Activated CD8-positive, alpha-beta memory T cell treated with anti-CD3 and anti-CD28 coated beads, Interleukin-2, amount 50 U/mL, for 1 hour (primary cell): ENCODE measurements around the gene PRPF39.
"Not testable (repeated sequence)": the region's sequence is repeated elsewhere in the genome, so short reads cannot be mapped to it uniquely, and the experiment has no call there.

ENCODE experiments used
- DNase-seq: peaks from one replicate; pipeline ENCODE4 v3.0.0-alpha.2; 2020; ENCODE audit errors: extremely low read depth

Gene PRPF39, protein sequence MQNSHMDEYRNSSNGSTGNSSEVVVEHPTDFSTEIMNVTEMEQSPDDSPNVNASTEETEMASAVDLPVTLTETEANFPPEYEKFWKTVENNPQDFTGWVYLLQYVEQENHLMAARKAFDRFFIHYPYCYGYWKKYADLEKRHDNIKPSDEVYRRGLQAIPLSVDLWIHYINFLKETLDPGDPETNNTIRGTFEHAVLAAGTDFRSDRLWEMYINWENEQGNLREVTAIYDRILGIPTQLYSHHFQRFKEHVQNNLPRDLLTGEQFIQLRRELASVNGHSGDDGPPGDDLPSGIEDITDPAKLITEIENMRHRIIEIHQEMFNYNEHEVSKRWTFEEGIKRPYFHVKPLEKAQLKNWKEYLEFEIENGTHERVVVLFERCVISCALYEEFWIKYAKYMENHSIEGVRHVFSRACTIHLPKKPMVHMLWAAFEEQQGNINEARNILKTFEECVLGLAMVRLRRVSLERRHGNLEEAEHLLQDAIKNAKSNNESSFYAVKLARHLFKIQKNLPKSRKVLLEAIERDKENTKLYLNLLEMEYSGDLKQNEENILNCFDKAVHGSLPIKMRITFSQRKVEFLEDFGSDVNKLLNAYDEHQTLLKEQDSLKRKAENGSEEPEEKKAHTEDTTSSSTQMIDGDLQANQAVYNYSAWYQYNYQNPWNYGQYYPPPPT

DNA sequence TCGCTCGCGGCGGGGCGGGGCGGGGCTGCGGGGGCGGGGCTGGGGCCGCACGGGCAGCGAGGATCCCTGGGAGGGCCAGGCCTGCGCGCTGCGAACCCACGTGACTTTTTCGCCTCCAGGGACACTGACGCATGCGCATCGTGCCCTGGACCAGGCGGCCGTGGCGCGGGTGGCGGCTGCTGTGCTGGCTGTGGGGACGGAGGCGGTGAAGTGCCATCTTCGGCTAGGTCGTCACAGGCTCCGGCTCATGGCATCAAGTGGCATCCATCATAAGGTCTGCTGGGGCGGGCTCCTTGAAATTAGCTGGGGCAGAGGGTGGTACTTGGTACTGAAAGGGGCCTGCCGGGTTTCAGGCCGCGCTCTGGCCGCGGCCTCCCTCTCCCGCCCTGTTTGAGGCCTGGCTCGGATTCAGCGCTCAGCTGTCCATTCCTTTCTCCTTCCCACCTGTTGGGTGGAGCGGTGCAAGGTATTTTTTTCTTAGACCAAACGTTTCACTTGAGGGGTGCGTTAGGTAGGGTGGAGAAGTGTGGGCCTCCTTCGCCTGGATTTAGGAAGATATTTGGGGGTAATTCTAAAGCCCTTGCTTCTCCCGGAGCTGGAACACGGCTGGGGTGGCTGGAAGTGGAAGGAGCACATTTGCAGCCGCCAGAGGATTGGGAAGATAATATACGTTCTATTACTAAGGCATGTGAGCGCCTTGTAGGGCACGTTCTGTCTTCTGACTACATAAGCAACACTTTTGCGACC, at the start of gene PRPF39:
TSS of gene PRPF39 (plus strand) at position 141 of the 747 bp plus-strand sequence. CDS start 11,124 bp downstream, outside the sequence.
- DNase-seq, result peak; percentile 82

DNA sequence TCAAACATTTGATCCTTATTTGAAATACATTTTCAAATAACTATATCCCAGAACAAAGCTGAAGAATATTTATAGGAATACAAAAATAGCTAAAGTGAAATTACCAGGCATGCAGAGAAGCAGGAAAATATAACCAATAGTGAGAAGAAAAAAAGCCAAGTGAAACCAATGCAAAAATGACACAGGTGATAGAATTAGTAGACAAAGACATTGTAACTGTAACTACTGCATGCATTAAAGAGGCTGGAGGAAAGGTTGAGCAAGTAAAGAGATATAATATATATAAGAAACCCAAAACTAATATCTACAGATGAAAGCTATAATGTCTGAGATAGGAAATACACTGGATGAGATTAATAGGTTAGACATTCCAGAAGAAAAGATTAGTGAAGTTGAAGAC, 49.2 kb upstream of the PRPF39 start:
- no peak for DNase-seq

DNA sequence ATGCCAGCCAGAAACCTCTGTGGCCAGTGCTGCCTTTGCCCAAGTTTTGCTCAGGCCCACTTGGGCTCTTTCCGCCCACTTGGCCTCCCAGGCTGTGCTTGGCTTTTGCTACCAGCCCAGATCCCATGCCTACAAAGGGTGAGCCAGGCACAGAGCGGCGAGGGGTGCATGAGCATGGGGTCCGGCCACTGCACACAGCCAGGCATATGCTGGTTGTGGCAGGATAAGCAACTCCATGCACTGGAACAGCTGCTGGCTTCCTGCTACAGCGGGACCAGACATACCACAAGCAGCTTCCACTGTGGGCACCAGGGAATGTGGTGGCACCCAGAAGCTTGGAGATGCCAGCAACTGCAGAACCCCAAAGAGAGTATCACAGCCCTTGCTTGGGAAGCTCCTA, 45.7 kb upstream of the PRPF39 start:
- DNase-seq, result no peak

DNA sequence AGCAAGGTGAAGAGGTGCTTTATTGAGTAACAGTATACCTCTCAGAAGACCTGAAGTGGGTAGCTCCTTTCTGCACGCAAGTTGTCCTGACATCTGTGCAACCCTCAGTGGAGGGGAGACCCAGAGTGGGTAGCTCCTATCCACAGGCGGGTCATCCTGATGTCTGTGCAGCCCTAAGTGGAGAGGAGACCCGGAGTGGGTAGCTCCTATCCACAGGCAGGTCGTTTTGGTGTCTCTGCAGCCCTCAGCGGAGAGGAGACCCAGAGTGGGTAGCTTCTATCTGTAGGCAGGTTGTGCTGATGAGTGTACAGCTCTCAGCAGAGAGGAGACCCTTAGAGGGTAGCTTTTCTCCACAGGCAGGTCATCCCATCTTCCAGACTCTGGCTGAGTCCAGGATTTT, 45.1 kb upstream of the PRPF39 start:
- no peak for DNase-seq

DNA sequence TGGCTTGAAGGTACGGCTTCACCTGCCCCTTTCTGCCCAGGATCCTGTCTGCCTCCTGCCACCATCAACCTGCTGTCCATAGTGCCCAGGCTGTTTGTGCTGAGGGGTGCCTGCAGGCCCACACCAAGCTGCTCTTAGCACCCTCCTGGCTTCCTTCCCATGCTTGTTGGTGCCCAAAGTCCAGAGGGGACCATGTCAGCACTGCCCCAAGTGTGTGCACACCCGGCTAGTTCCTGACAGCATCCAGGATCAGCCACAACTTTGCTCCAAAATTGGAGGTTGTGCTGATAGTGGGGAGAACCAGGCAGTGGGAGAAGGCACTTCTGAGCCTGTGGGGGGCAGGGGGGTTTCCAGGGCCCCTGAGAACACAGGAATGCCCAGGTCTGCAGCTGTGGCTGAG, 44.5 kb upstream of the PRPF39 start:
- DNase-seq, result no peak

DNA sequence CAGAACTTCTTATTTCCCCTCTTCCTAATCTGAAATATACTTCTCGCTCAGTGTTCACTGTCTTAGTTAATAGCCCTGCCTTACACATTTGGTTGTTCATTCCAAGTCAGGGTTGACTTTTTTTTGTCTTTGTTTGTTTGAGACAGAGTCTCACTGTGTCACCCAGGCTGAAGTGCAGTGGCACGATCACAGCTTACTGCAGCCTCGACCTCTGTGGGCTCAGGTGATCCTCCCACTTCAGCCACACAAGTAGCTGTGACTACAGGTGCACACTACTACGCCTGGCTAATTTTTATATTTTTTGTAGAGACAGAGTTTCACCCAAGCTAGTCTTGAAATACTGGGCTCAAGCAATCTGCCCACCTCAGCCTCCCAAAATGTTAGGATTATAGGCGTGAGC, 42.3 kb upstream of the PRPF39 start:
- DNase-seq, result no peak

DNA sequence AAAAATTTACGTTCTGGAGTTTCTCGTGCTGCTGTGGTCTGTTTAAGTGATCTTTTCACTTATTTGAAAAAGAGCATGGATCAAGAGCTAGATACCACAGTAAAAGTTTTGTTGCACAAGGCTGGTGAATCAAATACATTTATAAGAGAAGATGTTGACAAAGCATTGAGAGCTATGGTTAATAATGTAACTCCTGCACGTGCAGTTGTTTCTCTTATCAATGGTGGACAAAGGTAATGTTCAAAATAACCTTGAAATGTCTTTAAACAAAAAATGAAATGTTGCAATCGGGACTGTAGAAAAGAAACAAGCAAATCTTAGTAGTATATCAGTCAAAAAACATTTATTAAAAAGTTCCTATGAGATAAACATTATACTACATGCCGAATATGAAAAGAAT, 39.3 kb upstream of the PRPF39 start:
- DNase-seq, result no peak

DNA sequence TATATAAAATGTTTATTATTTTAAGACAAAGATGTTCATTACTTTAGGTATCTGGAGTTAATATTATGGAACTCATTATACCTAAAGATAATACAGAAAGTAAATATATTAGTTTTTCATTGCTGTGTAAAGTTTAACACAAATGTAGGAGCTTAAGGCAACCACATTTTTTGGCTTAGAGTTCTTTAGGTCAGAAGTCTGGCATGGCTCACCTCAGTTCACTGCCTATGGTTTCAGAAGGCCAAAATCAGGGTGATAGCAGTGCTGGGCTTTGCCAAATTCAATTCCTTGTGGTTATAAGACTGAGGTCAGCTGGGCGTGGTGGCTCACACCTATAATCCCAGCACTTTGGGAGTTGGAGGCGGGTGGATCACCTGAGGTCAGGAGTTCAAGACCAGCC, 35.5 kb upstream of the PRPF39 start:
- no peak for DNase-seq

DNA sequence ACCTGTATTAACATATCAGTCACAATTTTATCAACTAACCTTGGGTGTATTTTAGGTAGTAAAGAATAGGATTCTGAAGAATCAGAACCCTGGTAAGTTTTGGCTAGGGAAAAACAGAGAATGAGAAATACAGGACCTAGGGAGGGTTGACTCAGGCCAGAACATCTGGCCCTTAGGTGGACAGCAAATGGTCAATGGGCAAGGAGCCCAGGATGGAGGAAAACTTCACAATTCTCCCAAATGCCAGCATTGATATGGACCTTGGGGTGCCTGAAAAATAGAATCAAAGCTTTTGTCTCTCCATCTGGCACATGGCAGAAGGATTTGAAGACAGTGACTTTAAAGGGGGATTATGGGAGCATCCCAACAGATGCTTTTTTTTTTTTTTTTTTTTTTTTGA, 32.7 kb upstream of the PRPF39 start:
- no peak for DNase-seq

DNA sequence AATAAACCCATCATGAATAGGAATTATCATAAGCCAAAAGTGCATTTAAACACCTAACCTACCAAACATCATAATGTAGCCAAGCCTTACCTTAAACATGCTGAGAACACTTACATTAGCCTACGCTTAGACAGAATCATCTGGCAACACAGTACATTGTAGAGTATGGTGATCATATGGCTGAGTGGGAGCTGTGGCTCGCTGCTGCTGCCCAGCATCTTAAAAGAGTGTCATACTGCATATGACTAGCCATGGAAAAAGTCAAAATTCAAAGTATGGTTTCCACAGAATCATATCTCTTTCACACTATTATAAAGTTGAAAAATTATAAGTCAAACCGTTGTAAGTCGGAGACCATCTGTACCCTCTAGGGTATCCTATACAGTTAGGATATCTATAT, 32.0 kb upstream of the PRPF39 start:
- DNase-seq, result no peak

DNA sequence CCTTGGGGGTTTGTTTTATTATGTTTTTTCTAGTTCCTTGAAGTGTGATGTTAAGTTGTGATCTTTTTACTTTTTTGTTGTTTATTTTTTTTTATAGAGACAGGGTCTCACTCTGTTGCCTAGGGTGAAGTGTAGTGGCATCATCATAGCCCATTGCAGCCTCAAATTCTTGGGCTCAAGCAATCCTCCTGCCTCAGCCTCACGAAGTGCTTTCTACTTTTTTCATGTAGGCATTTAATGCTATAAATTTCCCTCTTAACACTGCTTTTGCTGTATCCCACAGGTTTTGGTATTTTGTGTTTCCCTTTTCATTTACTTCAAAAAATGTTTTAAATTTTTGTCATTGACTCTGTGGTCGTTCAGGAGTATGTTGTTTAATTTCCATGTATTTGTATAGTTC, 26.6 kb upstream of the PRPF39 start:
- DNase-seq, result no peak

DNA sequence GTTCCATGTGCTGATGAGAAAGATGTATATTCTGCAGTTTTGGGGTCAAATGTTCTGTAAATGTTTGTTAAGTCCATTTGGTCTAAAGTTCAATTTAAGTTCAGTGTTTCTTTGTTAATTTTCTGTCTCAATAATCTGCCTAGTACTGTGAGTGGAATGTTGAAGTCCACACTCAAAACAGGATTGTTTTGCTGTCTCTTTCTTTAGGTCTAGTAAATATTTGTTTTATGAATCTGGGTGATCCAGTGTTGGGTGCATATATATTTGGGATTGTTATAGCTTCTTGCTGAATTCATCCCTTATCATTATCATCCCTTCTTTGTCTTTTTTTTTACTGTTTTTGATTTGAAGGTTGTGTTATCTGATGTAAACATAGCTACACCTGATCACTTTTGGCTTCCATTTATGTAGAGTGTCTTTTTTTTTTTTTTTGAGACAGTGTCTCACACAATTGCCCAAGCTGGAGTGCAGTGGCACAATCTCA, 26.0 kb upstream of the PRPF39 start:
- no peak for DNase-seq

DNA sequence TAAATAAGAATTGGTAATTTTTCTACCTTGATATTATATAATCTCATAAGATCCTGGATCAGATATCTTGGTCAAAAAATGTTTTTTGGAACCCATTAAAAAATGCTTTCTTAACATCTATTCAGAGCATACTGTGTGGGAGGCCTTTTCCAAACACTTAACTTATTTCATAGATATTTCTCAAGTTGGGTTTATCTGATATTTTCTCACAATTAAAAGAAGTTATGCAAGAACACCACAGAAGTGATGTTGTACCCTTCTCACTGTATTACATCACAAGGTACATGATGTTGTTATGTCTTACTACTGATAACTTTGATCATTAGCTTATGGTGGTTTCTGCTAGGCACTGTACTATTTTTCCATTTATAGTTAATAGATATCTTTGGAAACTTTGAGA, 23.4 kb upstream of the PRPF39 start:
- DNase-seq, result no peak

DNA sequence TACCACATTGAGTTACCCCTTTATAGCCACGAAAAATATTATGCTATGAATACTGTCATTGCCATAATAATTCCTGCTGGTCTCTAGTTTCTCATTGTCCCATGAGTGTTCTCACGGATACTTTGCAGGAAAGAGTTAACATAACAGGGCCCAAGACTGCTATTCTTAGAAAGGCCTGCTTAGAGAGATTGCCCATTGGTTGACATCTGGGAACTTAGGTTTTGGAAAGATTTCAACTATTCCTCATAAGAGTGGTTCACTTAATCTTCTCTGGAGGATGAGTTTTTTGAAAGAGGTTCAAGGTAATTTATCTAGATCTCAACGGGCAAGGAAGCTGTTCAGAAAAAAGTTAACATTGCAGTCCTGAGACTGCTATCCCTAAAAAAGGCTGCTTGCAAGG, 18.4 kb upstream of the PRPF39 start:
- no peak for DNase-seq

DNA sequence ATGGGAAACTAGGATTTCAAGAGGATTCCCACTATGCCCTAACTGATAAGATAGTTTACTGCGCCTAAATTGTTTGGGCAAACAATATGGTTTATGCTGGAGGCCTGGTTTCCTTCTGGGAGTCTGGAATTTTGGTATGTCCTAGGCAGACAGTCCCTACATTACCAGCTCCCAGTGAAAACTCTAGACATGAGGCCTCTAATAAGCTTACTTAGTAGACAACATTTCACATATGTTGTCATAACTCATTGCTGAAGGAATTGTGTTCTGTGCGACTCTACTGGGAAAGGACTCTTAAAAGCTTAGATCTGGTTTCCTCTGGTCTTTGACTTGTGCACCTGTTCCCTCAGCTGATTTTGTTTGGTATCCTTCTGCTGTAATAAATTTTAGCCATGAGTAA, 18.0 kb upstream of the PRPF39 start:
- no peak for DNase-seq

DNA sequence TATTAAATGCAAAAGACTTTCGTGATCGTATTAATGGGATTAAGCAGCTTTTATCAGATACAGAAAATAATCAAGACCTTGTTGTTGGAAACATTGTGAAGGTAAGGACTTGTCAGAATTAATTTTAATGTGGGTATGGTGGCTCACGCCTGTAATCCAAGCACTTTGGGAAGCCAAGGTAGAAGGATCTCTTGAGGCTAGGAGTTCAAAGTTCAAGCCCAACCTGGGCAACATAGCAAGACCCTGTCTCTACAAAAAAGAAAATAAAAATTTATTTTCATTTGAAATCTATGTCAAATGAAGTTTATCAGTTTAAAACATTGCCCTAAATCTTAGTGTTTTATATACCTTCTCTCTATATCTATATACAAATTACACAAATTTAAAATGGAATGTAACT, 17.2 kb upstream of the PRPF39 start:
- no peak for DNase-seq

DNA sequence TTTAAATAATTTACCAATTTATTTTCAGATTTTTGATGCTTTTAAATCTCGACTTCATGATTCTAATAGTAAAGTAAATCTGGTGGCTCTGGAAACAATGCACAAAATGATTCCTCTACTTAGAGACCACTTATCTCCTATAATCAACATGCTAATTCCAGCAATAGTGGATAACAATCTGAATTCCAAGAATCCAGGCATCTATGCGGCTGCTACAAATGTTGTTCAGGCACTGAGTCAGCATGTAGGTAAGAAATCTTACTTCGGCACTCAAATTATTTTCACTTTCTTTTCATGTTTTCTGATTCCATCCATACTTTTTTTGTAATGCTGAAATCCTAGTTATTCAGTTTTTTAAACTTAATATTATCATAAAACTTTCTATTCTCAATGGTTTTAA, 15.5 kb upstream of the PRPF39 start:
- DNase-seq, result no peak

DNA sequence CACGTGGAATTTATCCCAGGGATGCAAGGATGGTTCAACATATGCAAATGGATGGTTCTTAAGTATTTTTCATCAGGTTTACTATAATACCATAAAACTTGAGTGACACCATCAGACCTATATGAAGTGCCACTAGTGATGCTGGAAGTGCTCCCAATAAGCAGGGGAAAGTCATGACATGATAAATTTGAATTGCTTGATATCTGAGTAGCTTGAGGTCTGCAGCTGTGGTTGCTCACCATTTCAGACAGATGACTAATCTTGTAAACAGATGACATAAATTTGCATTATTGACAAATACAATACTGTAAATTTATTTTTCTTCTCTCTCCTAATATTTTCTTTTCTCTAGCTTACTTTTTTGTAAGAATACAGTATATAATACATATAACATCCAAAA, 13.7 kb upstream of the PRPF39 start:
- no peak for DNase-seq

DNA sequence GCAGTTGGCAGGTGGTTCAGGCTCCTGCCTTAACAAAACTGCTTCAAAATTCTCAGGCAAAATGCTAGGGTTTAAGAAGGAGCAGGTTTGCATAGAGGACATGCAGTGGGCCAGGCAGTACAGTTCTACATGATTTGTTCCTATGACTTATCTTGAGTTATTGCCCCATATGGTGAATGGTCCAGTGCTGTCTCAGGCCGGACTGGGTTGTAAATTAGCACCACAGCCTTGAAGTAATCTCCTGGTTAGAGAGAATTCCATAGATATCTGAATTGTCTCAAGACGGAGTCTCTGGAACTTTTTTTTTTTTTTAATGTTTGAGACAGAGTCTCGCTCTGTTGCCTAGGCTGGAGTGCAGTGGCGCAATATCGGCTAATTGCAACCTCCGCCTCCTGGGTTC, 11.8 kb upstream of the PRPF39 start:
- no peak for DNase-seq

DNA sequence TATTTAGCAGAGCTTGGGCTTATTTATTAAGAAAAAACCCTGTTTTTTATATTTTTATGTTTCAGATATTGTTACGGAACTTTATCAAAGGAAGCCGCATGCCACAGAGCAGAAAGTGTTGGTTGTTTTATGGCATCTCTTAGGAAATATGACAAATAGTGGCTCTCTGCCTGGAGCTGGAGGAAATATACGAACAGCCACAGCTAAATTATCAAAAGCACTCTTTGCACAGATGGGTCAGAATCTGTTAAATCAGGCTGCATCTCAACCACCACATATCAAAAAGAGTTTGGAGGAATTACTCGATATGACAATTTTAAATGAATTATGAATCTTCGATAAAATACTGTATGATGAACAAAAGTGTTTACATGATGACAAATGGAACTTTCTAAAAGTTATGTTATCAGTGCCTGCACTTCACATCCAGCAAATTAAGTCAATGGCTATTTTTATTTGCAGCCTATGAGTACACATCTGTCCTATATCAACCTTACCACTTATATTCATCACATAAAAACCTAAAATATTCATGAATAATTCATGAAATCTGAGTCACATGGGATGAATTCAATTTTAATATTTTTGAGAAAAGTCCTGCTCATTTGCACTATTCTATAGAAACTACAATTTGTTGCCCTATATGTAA, 10.6 kb upstream of the PRPF39 start:
- DNase-seq, result no peak

DNA sequence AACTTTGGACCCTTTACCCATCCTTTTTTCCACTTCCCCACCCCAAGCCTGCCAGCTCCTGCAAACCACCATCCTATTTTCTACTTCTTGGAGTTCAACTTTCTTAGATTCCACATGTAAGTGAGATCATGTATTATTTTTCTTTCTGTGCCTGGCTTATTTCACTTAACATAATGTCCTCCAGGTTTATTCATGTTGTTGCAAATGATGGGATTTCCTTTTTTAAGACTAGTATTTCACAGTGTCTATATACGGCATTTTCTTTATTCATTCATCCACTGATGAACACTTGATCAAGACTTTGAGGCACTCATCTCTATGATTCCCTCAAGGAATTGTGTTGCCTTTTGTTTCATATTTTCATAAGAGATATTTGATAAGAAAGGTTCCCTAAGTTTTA, 5.6 kb upstream of the PRPF39 start:
- DNase-seq, result no peak

DNA sequence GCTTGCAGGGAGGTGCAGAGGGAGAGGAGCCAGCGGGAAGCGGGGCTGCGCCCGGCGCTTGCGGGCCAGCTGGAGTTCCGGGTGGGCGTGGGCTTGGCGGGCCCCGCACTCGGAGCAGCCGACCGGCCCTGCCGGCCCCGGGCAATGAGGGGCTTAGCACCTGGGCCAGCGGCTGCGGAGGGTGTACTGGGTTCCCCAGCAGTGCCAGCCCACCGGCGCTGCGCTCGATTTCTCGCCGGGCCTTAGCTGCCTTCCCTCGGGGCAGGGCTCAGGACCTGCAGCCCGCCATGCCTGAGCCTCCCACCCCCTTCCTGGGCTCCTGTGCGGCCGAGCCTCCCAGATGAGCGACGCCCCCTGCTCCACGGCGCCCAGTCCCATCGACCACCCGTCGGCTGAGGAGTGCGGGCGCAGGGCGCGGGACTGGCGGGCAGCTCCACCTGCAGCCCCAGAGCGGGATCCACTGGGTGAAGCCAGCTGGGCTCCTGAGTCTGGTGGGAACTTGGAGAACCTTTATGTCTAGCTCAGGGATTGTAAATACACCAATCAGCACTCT, 3.4 kb upstream of the PRPF39 start:
- DNase-seq, result not testable (repeated sequence)
